Measurements from ENCODE around the gene ACSF3.
"Not testable (repeated sequence)": the region's sequence is repeated elsewhere in the genome, so short reads cannot be mapped to it uniquely, and the experiment has no call there.

ACSF3 gene

GRCh38 chr16:89187032-89187769, 93.5 kb downstream of the ACSF3 start:
- peaks cover 5% of the 10 kb centered on the region for H3K9me3 Mint-ChIP-seq
- no peaks in the 10 kb centered on the region for H3K27me3 Mint-ChIP-seq
- peaks cover 27% of the 10 kb centered on the region for H3K36me3 Mint-ChIP-seq (ENCODE audit: insufficient read depth)
- peak overlapping the region; percentile 44 for H3K4me3 Mint-ChIP-seq
- no peaks in the 10 kb centered on the region for H3K4me1 Mint-ChIP-seq
- DNase-seq (ENCODE audit: low spot score in 2 of 2) (peak in 1 of 2 donors; percentile 38), ATAC-seq (replicated peaks; ENCODE audit: extremely low read depth, poor library complexity, severe bottlenecking) (peak; percentile 61)
- H3K27ac Mint-ChIP-seq (ENCODE audit: low read depth), result peak overlapping the region; percentile 92

DNA sequence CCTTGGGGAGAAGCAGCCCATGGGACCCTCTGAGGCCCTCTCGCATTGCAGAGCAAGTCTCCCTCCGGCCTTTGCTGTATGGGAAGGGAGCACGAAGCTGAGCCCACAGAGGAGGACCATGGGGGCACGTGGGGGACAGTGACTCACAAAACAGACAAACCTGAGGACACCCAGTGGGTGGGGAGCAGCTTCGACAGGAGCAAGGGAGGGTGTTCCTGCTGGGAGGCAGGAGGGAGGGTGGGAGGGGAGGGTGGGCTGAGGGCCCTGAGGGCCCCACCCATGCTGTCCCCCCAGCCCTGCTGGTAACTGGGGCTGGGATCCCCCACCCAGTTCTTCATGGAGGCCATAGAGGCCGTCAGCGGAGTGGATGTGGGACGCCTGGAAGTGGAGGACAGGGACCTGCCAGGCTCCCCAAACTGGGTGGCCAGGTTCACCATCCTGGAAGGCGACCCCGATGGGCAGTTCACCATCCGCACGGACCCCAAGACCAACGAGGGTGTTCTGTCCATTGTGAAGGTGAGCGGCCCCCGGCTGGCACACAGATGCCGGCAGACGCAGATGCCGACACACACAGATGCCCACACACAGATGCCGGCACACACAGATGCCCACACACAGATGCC, 94.2 kb downstream of the ACSF3 start:
- Mint-ChIP-seq H3K36me3 (ENCODE audit: insufficient read depth) (peaks cover 29% of the 10 kb centered on the region), H3K27ac (ENCODE audit: low read depth) (peak overlapping the region; percentile 92)
- peak; percentile 13 for ATAC-seq (replicated peaks; ENCODE audit: extremely low read depth, poor library complexity, severe bottlenecking)

DNA sequence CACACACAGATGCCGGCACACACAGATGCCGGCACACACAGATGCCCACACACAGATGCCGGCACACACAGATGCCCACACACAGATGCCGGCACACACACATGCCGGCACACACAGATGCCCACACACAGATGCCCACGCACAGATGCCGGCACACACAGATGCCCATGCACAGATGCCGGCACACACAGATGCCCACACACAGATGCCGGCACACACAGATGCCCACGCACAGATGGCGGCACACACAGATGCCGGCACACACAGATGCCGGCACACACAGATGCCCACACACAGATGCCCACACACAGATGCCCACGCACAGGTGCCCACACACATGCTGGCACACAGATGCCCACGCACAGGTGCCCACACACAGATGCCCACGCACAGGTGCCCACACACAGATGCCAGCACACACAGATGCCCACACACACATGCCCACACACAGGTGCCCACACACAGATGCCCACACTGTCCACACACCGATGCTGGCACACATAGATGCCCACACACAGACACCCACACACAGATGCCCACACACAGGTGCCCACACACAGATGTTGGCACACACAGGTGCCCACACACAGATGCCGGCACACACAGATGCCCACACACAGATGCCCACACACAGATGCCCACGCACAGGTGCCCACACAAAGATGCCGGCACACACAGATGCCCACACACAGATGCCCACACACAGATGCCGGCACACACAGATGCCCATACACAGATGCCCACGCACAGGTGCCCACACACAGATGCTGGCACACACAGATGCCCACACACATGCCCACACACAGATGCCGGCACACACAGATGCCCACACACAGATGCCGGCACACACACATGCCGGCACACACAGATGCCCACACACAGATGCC, 95.1 kb downstream of the ACSF3 start:
- not testable (repeated sequence) for ATAC-seq (replicated peaks; ENCODE audit: extremely low read depth, poor library complexity, severe bottlenecking)

More for the DNA sequence above, 94.2 kb downstream of the ACSF3 start:
- Mint-ChIP-seq H3K4me1 (no peaks in the 10 kb centered on the region), H3K27me3 (no peaks in the 10 kb centered on the region), H3K9me3 (peaks cover 5% of the 10 kb centered on the region), H3K4me3 (peak overlapping the region; percentile 44)
- DNase-seq (ENCODE audit: low spot score in 2 of 2), result no peak

DNA sequence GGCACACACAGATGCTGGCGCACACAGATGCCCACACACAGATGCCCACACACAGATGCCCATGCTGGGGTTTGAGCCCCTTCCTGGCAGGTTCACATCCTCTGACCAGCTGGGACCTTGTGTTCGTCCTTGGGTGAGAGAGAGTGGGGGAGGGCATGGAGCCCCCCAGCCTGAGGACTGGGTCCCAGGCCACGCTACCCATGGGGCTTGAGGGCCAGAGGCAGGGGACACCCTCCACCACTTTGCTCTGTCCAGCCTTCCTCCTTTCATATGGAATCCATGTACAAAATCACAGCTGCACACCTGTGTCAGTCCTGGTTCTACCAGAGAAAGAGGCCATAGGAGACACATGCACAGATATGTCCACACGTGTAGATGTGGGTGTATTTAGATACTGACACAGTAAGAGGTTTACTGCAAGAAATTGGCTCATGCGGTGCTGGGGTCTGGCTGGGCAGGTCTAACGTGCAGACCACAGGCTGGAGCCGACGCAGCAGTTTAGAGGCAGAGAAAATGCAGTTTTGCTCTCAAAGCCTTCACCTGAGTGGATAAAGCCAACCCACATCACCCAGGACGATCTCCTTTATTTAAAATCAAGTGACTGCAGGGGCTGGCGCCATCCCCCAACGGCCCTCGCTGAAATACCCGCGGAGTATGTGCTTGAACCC, 95.8 kb downstream of the ACSF3 start:
- no peaks in the 10 kb centered on the region for H3K4me1 Mint-ChIP-seq
- H3K27ac Mint-ChIP-seq (ENCODE audit: low read depth), result peak overlapping the region; percentile 64
- no peak overlapping the region for H3K4me3 Mint-ChIP-seq
- no peaks in the 10 kb centered on the region for H3K27me3 Mint-ChIP-seq
- H3K9me3 Mint-ChIP-seq, result peaks cover 5% of the 10 kb centered on the region
- DNase-seq (ENCODE audit: low spot score in 2 of 2) (no peak), ATAC-seq (replicated peaks; ENCODE audit: extremely low read depth, poor library complexity, severe bottlenecking) (no peak)
- peaks cover 29% of the 10 kb centered on the region for H3K36me3 Mint-ChIP-seq (ENCODE audit: insufficient read depth)

More for the DNA sequence above, 95.1 kb downstream of the ACSF3 start:
- not testable (repeated sequence) for DNase-seq (ENCODE audit: low spot score in 2 of 2); H3K4me3 Mint-ChIP-seq; H3K27me3 Mint-ChIP-seq; H3K4me1 Mint-ChIP-seq; H3K9me3 Mint-ChIP-seq
- Mint-ChIP-seq H3K27ac (ENCODE audit: low read depth) (peak overlapping the region; percentile 64), H3K36me3 (ENCODE audit: insufficient read depth) (peaks cover 31% of the 10 kb centered on the region)

DNA sequence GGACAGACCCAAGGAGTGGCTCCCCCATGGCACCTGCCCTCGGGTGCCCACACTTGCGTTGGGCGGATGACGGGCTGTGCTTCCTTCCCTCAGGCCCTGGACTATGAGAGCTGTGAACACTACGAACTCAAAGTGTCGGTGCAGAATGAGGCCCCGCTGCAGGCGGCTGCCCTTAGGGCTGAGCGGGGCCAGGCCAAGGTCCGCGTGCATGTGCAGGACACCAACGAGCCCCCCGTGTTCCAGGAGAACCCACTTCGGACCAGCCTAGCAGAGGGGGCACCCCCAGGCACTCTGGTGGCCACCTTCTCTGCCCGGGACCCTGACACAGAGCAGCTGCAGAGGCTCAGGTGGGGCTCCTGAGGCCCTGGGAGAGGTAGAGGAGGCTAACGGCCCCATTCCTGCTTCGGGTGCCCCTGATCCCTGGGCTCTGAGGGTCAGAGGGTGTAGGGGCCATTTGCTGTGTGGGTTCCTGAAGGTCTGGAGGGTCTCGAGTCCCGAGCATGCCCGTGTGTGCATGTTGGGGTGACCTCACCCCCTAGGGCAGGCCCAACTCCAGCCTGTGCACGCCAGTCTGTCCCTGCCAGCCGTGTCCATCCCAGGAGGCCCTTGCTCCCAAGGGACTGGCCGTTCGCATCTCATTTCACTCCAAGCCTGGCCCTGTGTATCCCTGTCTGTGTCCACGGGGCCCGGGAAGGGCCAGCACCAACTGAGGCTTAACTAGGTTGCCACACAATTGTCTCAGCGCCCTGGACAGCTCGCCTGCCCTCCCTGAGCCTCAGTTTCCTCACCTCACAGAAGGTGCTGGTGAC, 96.7 kb downstream of the ACSF3 start:
- H3K27ac Mint-ChIP-seq (ENCODE audit: low read depth), result no peak overlapping the region
- H3K4me1 Mint-ChIP-seq, result no peaks in the 10 kb centered on the region
- ATAC-seq (replicated peaks; ENCODE audit: extremely low read depth, poor library complexity, severe bottlenecking), result no peak
- H3K36me3 Mint-ChIP-seq (ENCODE audit: insufficient read depth), result peaks cover 26% of the 10 kb centered on the region
- no peak overlapping the region for H3K4me3 Mint-ChIP-seq
- peaks cover 5% of the 10 kb centered on the region for H3K9me3 Mint-ChIP-seq
- no peaks in the 10 kb centered on the region for H3K27me3 Mint-ChIP-seq
- no peak for DNase-seq (ENCODE audit: low spot score in 2 of 2)

DNA sequence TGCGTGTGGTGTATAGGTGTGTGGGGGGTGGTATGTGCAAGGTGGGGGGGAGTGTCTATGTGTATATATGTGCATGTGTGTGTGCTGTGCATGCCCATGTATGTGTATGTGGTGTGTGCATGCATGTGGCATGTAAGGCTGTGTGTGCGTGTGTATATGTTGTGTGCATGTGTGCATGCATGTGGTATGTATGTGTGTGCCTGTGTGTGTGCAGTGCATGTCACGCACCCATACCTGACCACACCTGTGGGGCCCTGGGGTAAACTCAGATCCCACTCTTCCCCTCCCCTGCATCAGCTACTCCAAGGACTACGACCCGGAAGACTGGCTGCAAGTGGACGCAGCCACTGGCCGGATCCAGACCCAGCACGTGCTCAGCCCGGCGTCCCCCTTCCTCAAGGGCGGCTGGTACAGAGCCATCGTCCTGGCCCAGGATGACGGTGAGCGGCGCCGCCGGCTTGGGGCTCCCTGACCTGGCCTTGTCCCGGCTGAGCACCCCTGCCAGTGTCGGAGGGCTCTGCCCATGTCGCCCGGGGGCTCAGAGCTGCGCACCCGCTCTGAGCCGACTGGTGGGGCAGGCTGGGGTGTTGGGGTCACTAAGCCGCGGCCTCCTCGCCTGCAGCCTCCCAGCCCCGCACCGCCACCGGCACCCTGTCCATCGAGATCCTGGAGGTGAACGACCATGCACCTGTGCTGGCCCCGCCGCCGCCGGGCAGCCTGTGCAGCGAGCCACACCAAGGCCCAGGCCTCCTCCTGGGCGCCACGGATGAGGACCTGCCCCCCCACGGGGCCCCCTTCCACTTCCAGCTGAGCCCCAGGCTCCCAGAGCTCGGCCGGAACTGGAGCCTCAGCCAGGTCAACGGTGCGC, 97.6 kb downstream of the ACSF3 start:
- H3K36me3 Mint-ChIP-seq (ENCODE audit: insufficient read depth), result peaks cover 21% of the 10 kb centered on the region
- no peaks in the 10 kb centered on the region for H3K4me1 Mint-ChIP-seq
- H3K9me3 Mint-ChIP-seq, result peaks cover 5% of the 10 kb centered on the region
- no peaks in the 10 kb centered on the region for H3K27me3 Mint-ChIP-seq
- no peak overlapping the region for H3K27ac Mint-ChIP-seq (ENCODE audit: low read depth)
- no peak for DNase-seq (ENCODE audit: low spot score in 2 of 2)
- H3K4me3 Mint-ChIP-seq, result peak overlapping the region; percentile 7
- no peak for ATAC-seq (replicated peaks; ENCODE audit: extremely low read depth, poor library complexity, severe bottlenecking)

GRCh38 chr16:89191901-89192185, 98.2 kb downstream of the ACSF3 start:
- H3K4me3 Mint-ChIP-seq, result no peak overlapping the region
- DNase-seq (ENCODE audit: low spot score in 2 of 2) (no peak), ATAC-seq (replicated peaks; ENCODE audit: extremely low read depth, poor library complexity, severe bottlenecking) (no peak)
- peaks cover 5% of the 10 kb centered on the region for H3K9me3 Mint-ChIP-seq
- no peaks in the 10 kb centered on the region for H3K27me3 Mint-ChIP-seq
- peaks cover 18% of the 10 kb centered on the region for H3K36me3 Mint-ChIP-seq (ENCODE audit: insufficient read depth)
- H3K27ac Mint-ChIP-seq (ENCODE audit: low read depth), result no peak overlapping the region
- no peaks in the 10 kb centered on the region for H3K4me1 Mint-ChIP-seq

DNA sequence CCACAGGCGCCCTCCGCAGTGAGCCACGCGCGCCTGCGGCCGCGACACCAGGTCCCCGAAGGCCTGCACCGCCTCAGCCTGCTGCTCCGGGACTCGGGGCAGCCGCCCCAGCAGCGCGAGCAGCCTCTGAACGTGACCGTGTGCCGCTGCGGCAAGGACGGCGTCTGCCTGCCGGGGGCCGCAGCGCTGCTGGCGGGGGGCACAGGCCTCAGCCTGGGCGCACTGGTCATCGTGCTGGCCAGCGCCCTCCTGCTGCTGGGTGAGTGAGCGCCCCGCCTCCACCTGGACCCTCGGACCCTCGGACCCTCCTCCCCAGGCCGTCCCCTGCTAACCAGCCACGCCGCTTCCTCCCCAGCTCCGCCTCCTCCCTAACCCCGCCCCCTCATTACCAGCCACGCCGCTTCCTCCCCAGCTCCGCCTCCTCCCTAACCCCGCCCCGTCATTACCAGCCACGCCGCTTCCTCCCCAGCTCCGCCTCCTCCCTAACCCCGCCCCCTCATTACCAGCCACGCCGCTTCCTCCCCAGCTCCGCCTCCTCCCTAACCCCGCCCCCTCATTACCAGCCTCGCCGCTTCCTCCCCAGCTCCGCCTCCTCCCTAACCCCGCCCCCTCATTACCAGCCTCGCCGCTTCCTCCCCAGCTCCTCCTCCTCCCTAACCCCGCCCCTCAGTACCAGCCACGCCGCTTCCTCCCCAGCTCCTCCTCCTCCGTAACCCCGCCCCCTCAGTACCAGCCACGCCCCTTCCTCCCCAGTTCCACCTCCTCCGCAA, 98.7 kb downstream of the ACSF3 start:
- H3K27me3 Mint-ChIP-seq, H3K4me3 Mint-ChIP-seq: not testable (repeated sequence)
- DNase-seq (ENCODE audit: low spot score in 2 of 2), result peak; percentile 60 to 62

DNA sequence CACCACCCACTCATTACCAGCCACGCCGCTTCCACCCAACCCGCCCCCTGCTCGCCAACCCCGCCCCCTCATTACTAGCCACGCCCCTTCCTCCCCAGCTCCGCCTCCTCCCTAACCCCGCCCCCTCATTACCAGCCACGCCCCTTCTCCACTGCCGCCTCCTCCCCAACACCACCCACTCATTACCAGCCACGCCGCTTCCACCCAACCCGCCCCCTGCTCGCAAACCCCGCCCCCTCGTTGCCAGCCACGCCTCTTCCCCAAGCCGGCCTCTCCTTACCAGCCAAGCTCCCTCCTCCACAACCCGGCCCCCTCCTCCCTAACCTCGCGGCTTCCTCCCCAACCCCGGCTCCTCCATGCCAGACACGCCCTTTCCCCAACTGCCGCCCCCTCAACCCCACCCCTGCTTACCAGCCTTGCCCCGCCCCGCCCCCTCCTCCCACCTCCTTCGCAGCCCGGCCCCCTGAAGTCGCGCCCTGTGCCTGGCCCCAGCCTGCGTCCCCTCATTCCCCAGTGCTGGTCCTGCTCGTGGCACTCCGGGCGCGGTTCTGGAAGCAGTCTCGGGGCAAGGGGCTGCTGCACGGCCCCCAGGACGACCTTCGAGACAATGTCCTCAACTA, 99.4 kb downstream of the ACSF3 start:
- ATAC-seq (replicated peaks; ENCODE audit: extremely low read depth, poor library complexity, severe bottlenecking), result peak; percentile 27
- H3K9me3 Mint-ChIP-seq, result no peaks in the 10 kb centered on the region
- no peak overlapping the region for H3K4me3 Mint-ChIP-seq
- H3K4me1 Mint-ChIP-seq, result no peaks in the 10 kb centered on the region
- no peak overlapping the region for H3K27ac Mint-ChIP-seq (ENCODE audit: low read depth)
- peaks cover 12% of the 10 kb centered on the region for H3K36me3 Mint-ChIP-seq (ENCODE audit: insufficient read depth)
- peaks cover 11% of the 10 kb centered on the region for H3K27me3 Mint-ChIP-seq
- no peak for DNase-seq (ENCODE audit: low spot score in 2 of 2)

More for the DNA sequence above, 98.7 kb downstream of the ACSF3 start:
- peak; percentile 26 for ATAC-seq (replicated peaks; ENCODE audit: extremely low read depth, poor library complexity, severe bottlenecking)
- not testable (repeated sequence) for H3K9me3 Mint-ChIP-seq; H3K4me1 Mint-ChIP-seq; H3K27ac Mint-ChIP-seq (ENCODE audit: low read depth)
- peaks cover 14% of the 10 kb centered on the region for H3K36me3 Mint-ChIP-seq (ENCODE audit: insufficient read depth)

DNA sequence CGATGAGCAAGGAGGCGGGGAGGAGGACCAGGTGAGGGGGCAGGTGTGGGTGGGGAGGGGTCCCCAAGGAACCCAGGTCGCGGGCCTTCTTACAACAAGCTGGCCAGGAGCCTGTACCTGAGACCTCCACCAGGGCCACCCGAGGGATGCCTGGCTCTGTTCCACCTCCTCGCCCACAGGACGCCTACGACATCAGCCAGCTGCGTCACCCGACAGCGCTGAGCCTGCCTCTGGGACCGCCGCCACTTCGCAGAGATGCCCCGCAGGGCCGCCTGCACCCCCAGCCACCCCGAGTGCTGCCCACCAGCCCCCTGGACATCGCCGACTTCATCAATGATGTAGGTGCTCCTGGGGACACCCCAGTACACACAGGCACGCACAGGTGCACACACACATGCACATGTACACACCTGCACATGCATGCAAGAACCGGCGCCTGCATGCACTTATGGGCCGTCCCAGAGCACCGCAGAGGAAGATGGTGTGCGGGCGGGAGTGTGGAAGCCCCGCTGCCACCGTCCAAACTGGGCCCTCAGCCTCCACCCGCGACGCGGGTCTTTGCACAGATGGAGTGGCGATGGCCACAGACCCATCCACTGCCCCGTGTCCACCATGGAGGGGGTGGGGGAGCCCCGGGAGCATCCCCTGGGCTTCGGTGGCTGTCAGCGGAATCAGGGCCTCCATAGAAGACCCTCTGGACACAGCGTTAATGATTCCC, 100.1 kb downstream of the ACSF3 start:
- Mint-ChIP-seq H3K27ac (ENCODE audit: low read depth) (no peak overlapping the region), H3K36me3 (ENCODE audit: insufficient read depth) (peaks cover 12% of the 10 kb centered on the region), H3K9me3 (no peaks in the 10 kb centered on the region), H3K4me1 (no peaks in the 10 kb centered on the region), H3K4me3 (no peak overlapping the region), H3K27me3 (peaks cover 13% of the 10 kb centered on the region)
- DNase-seq (ENCODE audit: low spot score in 2 of 2), result no peak
- no peak for ATAC-seq (replicated peaks; ENCODE audit: extremely low read depth, poor library complexity, severe bottlenecking)
